Sigmoid colon (tissue), 3 donors: ENCODE measurements around the gene AP2A2.

Experiments
- POLR2A ChIP-seq, 2 donors: fragments of 450-650 bp; IDR thresholded peaks; one replicate each; pipeline ENCODE4 v1.6.1; 2016; ENCODE audit warnings: antibody characterized with exemption in 2 of 2, mild to moderate bottlenecking in 2 of 2, moderate library complexity in 2 of 2
- TF ChIP-seq, protein P1 (sequence below), 4 experiments: fragments of 450-650 bp in 3 of 4; fragments of 200-600 bp in 1 of 4; IDR thresholded peaks; one replicate each; pipeline ENCODE4 v1.5.1; 2016 to 2019; ENCODE audit warnings: antibody characterized with exemption in 4 of 4, mild to moderate bottlenecking in 3 of 4, moderate library complexity in 2 of 4

- no peak for TF ChIP-seq POLR2A (IDR thresholded peaks at IDR 0.05)
- TF ChIP-seq, protein P1, sequence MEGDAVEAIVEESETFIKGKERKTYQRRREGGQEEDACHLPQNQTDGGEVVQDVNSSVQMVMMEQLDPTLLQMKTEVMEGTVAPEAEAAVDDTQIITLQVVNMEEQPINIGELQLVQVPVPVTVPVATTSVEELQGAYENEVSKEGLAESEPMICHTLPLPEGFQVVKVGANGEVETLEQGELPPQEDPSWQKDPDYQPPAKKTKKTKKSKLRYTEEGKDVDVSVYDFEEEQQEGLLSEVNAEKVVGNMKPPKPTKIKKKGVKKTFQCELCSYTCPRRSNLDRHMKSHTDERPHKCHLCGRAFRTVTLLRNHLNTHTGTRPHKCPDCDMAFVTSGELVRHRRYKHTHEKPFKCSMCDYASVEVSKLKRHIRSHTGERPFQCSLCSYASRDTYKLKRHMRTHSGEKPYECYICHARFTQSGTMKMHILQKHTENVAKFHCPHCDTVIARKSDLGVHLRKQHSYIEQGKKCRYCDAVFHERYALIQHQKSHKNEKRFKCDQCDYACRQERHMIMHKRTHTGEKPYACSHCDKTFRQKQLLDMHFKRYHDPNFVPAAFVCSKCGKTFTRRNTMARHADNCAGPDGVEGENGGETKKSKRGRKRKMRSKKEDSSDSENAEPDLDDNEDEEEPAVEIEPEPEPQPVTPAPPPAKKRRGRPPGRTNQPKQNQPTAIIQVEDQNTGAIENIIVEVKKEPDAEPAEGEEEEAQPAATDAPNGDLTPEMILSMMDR (IDR thresholded peaks at IDR 0.05), result no peak
Measured at GRCh38 chr11:1034456-1035295, 109.0 kb downstream of the AP2A2 start.
